ENCODE measurements around the gene CNST. TPM values are rescaled to one million over a fixed set of nuclear protein-coding genes. Genes with fewer than 3 reads are reported as not detected.
"Not testable (repeated sequence)": the region's sequence is repeated elsewhere in the genome, so short reads cannot be mapped to it uniquely, and the experiment has no call there.

Gene CNST
- total RNA-seq, 1 donor = 58.8 TPM

- Histone ChIP-seq H3K27me3 (ENCODE audit: insufficient read depth, low read length) (no peaks in the 10 kb centered on the region), H3K9me3 (ENCODE audit: low read depth, low read length) (no peaks in the 10 kb centered on the region), H3K4me3 (ENCODE audit: low read length) (no peak overlapping the region), H3K4me1 (ENCODE audit: insufficient read depth, low read length) (no peaks in the 10 kb centered on the region)
Measured at GRCh38 chr1:246681900-246682895, 115.9 kb downstream of the CNST start.

- H3K9me3 ChIP-seq (ENCODE audit: low read depth, low read length) = no peaks in the 10 kb centered on the region
- H3K27me3 ChIP-seq (ENCODE audit: insufficient read depth, low read length) = no peaks in the 10 kb centered on the region
- no peaks in the 10 kb centered on the region for H3K4me1 ChIP-seq (ENCODE audit: insufficient read depth, low read length)
- H3K4me3 ChIP-seq (ENCODE audit: low read length) = no peak overlapping the region
Measured at GRCh38 chr1:246683521-246683920, 117.3 kb downstream of the CNST start.

GRCh38 chr1:246687002-246687401 is 120.7 kb downstream of the CNST start:
- H3K9me3 ChIP-seq (ENCODE audit: low read depth, low read length) = no peaks in the 10 kb centered on the region
- H3K4me3 ChIP-seq (ENCODE audit: low read length) = no peak overlapping the region
- H3K27me3 ChIP-seq (ENCODE audit: insufficient read depth, low read length) = no peaks in the 10 kb centered on the region
- H3K4me1 ChIP-seq (ENCODE audit: insufficient read depth, low read length) = peaks cover 7% of the 10 kb centered on the region

- Histone ChIP-seq H3K4me3 (ENCODE audit: low read length) (no peak overlapping the region), H3K9me3 (ENCODE audit: low read depth, low read length) (no peaks in the 10 kb centered on the region), H3K27me3 (ENCODE audit: insufficient read depth, low read length) (no peaks in the 10 kb centered on the region), H3K4me1 (ENCODE audit: insufficient read depth, low read length) (peaks cover 7% of the 10 kb centered on the region)
Measured at GRCh38 chr1:246689409-246690008, 123.3 kb downstream of the CNST start.

GRCh38 chr1:246690100-246690499 is 123.8 kb downstream of the CNST start:
- Histone ChIP-seq H3K27me3 (ENCODE audit: insufficient read depth, low read length) (no peaks in the 10 kb centered on the region), H3K9me3 (ENCODE audit: low read depth, low read length) (no peaks in the 10 kb centered on the region), H3K4me3 (ENCODE audit: low read length) (no peak overlapping the region), H3K4me1 (ENCODE audit: insufficient read depth, low read length) (peaks cover 7% of the 10 kb centered on the region)

GRCh38 chr1:246691622-246692495 is 125.6 kb downstream of the CNST start:
- peaks cover 7% of the 10 kb centered on the region for H3K4me1 ChIP-seq (ENCODE audit: insufficient read depth, low read length)
- no peak overlapping the region for H3K4me3 ChIP-seq (ENCODE audit: low read length)
- no peaks in the 10 kb centered on the region for H3K27me3 ChIP-seq (ENCODE audit: insufficient read depth, low read length)
- H3K9me3 ChIP-seq (ENCODE audit: low read depth, low read length) = no peaks in the 10 kb centered on the region

- peaks cover 15% of the 10 kb centered on the region for H3K4me1 ChIP-seq (ENCODE audit: insufficient read depth, low read length)
- H3K9me3 ChIP-seq (ENCODE audit: low read depth, low read length); H3K4me3 ChIP-seq (ENCODE audit: low read length); H3K27me3 ChIP-seq (ENCODE audit: insufficient read depth, low read length): not testable (repeated sequence)
Measured at GRCh38 chr1:246694213-246694895, 128.1 kb downstream of the CNST start.

- H3K4me3 ChIP-seq (ENCODE audit: low read length) = no peak overlapping the region
- no peaks in the 10 kb centered on the region for H3K9me3 ChIP-seq (ENCODE audit: low read depth, low read length)
- no peaks in the 10 kb centered on the region for H3K27me3 ChIP-seq (ENCODE audit: insufficient read depth, low read length)
- peaks cover 13% of the 10 kb centered on the region for H3K4me1 ChIP-seq (ENCODE audit: insufficient read depth, low read length)
Measured at GRCh38 chr1:246695136-246695535, 128.9 kb downstream of the CNST start.

- Histone ChIP-seq H3K27me3 (ENCODE audit: insufficient read depth, low read length) (no peaks in the 10 kb centered on the region), H3K4me3 (ENCODE audit: low read length) (no peak overlapping the region), H3K4me1 (ENCODE audit: insufficient read depth, low read length) (peaks cover 13% of the 10 kb centered on the region), H3K9me3 (ENCODE audit: low read depth, low read length) (no peaks in the 10 kb centered on the region)
Measured at GRCh38 chr1:246695666-246696065, 129.4 kb downstream of the CNST start.

GRCh38 chr1:246698466-246699094 is 132.3 kb downstream of the CNST start:
- no peaks in the 10 kb centered on the region for H3K27me3 ChIP-seq (ENCODE audit: insufficient read depth, low read length)
- H3K4me1 ChIP-seq (ENCODE audit: insufficient read depth, low read length) = peaks cover 17% of the 10 kb centered on the region
- no peaks in the 10 kb centered on the region for H3K9me3 ChIP-seq (ENCODE audit: low read depth, low read length)
- no peak overlapping the region for H3K4me3 ChIP-seq (ENCODE audit: low read length)

GRCh38 chr1:246699095-246699735 is 133.0 kb downstream of the CNST start:
- no peaks in the 10 kb centered on the region for H3K27me3 ChIP-seq (ENCODE audit: insufficient read depth, low read length)
- H3K4me3 ChIP-seq (ENCODE audit: low read length) = no peak overlapping the region
- peaks cover 23% of the 10 kb centered on the region for H3K4me1 ChIP-seq (ENCODE audit: insufficient read depth, low read length)
- no peaks in the 10 kb centered on the region for H3K9me3 ChIP-seq (ENCODE audit: low read depth, low read length)

GRCh38 chr1:246703581-246703980 is 137.3 kb downstream of the CNST start:
- Histone ChIP-seq H3K27me3 (ENCODE audit: insufficient read depth, low read length) (no peaks in the 10 kb centered on the region), H3K4me3 (ENCODE audit: low read length) (no peak overlapping the region), H3K9me3 (ENCODE audit: low read depth, low read length) (no peaks in the 10 kb centered on the region), H3K4me1 (ENCODE audit: insufficient read depth, low read length) (peaks cover 58% of the 10 kb centered on the region)

- Histone ChIP-seq H3K4me1 (ENCODE audit: insufficient read depth, low read length) (peaks cover 66% of the 10 kb centered on the region), H3K4me3 (ENCODE audit: low read length) (no peak overlapping the region), H3K9me3 (ENCODE audit: low read depth, low read length) (no peaks in the 10 kb centered on the region), H3K27me3 (ENCODE audit: insufficient read depth, low read length) (no peaks in the 10 kb centered on the region)
Measured at GRCh38 chr1:246705368-246705767, 139.1 kb downstream of the CNST start.

- Histone ChIP-seq H3K4me1 (ENCODE audit: insufficient read depth, low read length) (peaks cover 67% of the 10 kb centered on the region), H3K27me3 (ENCODE audit: insufficient read depth, low read length) (no peaks in the 10 kb centered on the region), H3K4me3 (ENCODE audit: low read length) (no peak overlapping the region), H3K9me3 (ENCODE audit: low read depth, low read length) (no peaks in the 10 kb centered on the region)
Measured at GRCh38 chr1:246708166-246708565, 141.9 kb downstream of the CNST start.

All from mononuclear cell (primary cell).